ENCODE measurements around the gene GTF3A. TPM values are rescaled to one million over a fixed set of nuclear protein-coding genes. Genes with fewer than 3 reads are reported as not detected.

GTF3A gene
- total RNA-seq, 1 experiment from 2014 or later: 126 TPM

DNA sequence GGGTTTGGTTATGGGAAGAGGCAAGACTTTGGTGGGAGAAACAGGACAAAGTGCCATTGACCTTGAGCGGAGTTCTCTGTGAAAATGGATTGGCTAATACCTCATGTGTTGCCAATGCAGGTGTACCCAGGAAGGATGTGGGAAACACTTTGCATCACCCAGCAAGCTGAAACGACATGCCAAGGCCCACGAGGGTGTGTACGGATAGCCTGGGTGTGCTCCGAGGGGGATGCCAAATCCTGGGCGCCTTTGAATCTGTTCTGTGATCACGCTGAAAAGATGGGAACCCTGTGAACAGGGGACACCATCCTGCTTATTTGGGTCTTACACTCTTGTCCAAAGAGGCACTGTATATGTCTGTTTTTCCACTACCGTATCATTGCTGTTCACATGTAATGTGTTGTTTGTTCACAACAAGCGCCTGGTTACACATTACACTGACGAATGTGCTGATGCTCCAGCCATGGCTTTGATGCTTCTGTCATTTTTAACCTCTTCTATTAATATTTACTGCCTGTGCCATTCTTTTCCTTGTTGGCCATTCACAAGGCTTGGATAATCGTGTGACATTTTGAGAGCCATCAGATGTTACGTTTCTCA, 8.3 kb downstream of the GTF3A start:
- intact Hi-C loops (cut with micrococcal nuclease; ENCODE audit: unreplicated experiment): no loop called here
- ChIA-PET CTCF (no interaction called here), POLR2A (ENCODE audit: low non-redundant PET) (no interaction called here)
- no peak for DNase-seq (ENCODE audit: low spot score)
- BruUV-seq (replicated peaks): no TSS peak
- no peak overlapping the region for H3K27ac ChIP-seq (ENCODE audit: low read depth, low read length, poor library complexity, severe bottlenecking)
- H3K4me3 ChIP-seq (ENCODE audit: low read depth, low read length, poor library complexity, severe bottlenecking): no peak overlapping the region
- TF ChIP-seq EZH2 (IDR thresholded peaks at IDR 0.05; ENCODE audit: borderline replicate concordance, low read depth, low read length, poor library complexity, severe bottlenecking): no peak
- TF ChIP-seq, protein P1, sequence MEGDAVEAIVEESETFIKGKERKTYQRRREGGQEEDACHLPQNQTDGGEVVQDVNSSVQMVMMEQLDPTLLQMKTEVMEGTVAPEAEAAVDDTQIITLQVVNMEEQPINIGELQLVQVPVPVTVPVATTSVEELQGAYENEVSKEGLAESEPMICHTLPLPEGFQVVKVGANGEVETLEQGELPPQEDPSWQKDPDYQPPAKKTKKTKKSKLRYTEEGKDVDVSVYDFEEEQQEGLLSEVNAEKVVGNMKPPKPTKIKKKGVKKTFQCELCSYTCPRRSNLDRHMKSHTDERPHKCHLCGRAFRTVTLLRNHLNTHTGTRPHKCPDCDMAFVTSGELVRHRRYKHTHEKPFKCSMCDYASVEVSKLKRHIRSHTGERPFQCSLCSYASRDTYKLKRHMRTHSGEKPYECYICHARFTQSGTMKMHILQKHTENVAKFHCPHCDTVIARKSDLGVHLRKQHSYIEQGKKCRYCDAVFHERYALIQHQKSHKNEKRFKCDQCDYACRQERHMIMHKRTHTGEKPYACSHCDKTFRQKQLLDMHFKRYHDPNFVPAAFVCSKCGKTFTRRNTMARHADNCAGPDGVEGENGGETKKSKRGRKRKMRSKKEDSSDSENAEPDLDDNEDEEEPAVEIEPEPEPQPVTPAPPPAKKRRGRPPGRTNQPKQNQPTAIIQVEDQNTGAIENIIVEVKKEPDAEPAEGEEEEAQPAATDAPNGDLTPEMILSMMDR (conservative IDR thresholded peaks at IDR 0.05; ENCODE audit: low read depth, low read length): no peak
- H3K9me3 ChIP-seq (ENCODE audit: low read depth, low read length, poor library complexity, severe bottlenecking): no peaks in the 10 kb centered on the region
- H3K36me3 ChIP-seq (ENCODE audit: insufficient read depth, low read length, poor library complexity, severe bottlenecking): peaks cover 83% of the 10 kb centered on the region
- no peaks in the 10 kb centered on the region for H3K27me3 ChIP-seq (replicated peaks; ENCODE audit: insufficient read depth, low read depth, low read length, poor library complexity)
- H3K4me1 ChIP-seq (ENCODE audit: insufficient read depth, low read length, poor library complexity, severe bottlenecking): no peaks in the 10 kb centered on the region

DNA sequence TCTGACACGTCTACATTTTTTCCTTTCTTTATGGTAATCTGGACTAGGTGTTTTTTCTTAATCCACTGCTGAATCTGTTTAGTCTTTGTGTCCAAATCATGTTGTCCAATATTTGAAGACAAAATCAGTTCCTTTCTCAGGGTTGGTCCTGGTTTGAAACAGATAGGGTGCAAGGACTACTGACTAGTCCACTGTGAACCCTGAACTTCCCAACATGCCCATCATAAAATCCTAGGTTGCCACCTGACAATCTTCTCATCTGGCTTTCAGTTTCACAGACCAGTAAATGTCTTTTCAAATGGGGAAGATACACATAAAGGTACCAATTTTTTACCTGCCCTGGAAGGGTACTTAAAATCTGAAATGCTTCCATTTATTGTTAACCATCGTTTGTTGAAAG, 12.7 kb downstream of the GTF3A start:
- intact Hi-C loops (cut with micrococcal nuclease; ENCODE audit: unreplicated experiment): no loop called here
- H3K36me3 ChIP-seq (ENCODE audit: insufficient read depth, low read length, poor library complexity, severe bottlenecking): peaks cover 39% of the 10 kb centered on the region
- POLR2A ChIA-PET (ENCODE audit: low non-redundant PET): no interaction called here
- H3K9me3 ChIP-seq (ENCODE audit: low read depth, low read length, poor library complexity, severe bottlenecking): no peaks in the 10 kb centered on the region
- TF ChIP-seq, protein P1 (conservative IDR thresholded peaks at IDR 0.05; ENCODE audit: low read depth, low read length): no peak
- no peak for TF ChIP-seq EZH2 (IDR thresholded peaks at IDR 0.05; ENCODE audit: borderline replicate concordance, low read depth, low read length, poor library complexity, severe bottlenecking)
- no TSS peak for BruUV-seq (replicated peaks)
- H3K4me3 ChIP-seq (ENCODE audit: low read depth, low read length, poor library complexity, severe bottlenecking): no peak overlapping the region
- H3K27ac ChIP-seq (ENCODE audit: low read depth, low read length, poor library complexity, severe bottlenecking): no peak overlapping the region
- DNase-seq (ENCODE audit: low spot score): no peak
- H3K4me1 ChIP-seq (ENCODE audit: insufficient read depth, low read length, poor library complexity, severe bottlenecking): no peaks in the 10 kb centered on the region
- CTCF ChIA-PET: no interaction called here
- no peaks in the 10 kb centered on the region for H3K27me3 ChIP-seq (replicated peaks; ENCODE audit: insufficient read depth, low read depth, low read length, poor library complexity)

DNA sequence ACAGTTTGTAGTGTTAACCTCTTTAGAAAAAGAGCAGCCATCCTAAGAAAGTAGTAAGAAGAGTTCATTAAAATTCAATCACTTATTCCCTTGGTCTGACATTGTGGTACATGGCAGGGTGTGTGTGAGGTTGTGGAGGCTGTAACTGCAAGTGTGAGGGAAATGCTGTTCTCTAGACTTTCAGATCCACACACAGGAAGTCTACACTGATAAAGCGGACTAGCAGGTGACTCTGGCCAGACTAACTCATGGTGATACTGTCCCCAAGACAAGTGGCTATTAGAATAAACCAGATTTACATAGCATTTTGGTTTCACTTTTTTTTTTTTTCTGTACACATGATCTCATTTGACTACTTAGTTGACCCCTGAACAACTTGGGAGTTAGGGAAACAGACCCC, 16.0 kb downstream of the GTF3A start:
- Histone ChIP-seq H3K36me3 (ENCODE audit: insufficient read depth, low read length, poor library complexity, severe bottlenecking) (peaks cover 9% of the 10 kb centered on the region), H3K27ac (ENCODE audit: low read depth, low read length, poor library complexity, severe bottlenecking) (no peak overlapping the region), H3K4me1 (ENCODE audit: insufficient read depth, low read length, poor library complexity, severe bottlenecking) (no peaks in the 10 kb centered on the region), H3K4me3 (ENCODE audit: low read depth, low read length, poor library complexity, severe bottlenecking) (no peak overlapping the region), H3K9me3 (ENCODE audit: low read depth, low read length, poor library complexity, severe bottlenecking) (no peaks in the 10 kb centered on the region), H3K27me3 (replicated peaks; ENCODE audit: insufficient read depth, low read depth, low read length, poor library complexity) (no peaks in the 10 kb centered on the region)
- CTCF ChIA-PET: no interaction called here
- POLR2A ChIA-PET (ENCODE audit: low non-redundant PET): no interaction called here
- no peak for TF ChIP-seq EZH2 (IDR thresholded peaks at IDR 0.05; ENCODE audit: borderline replicate concordance, low read depth, low read length, poor library complexity, severe bottlenecking)
- TF ChIP-seq, protein P1 (conservative IDR thresholded peaks at IDR 0.05; ENCODE audit: low read depth, low read length): no peak
- DNase-seq (ENCODE audit: low spot score): no peak
- no TSS peak for BruUV-seq (replicated peaks)
- intact Hi-C loops (cut with micrococcal nuclease; ENCODE audit: unreplicated experiment): no loop called here
